Endodermal cell (in vitro differentiated cells): ENCODE results near the gene OPCML. TPM values are rescaled to one million over a fixed set of nuclear protein-coding genes. Genes with fewer than 3 reads are reported as not detected.

Source experiments
- DNase-seq: peaks from one replicate; pipeline ENCODE4 v3.0.0-alpha.2; 2017
- H3K27ac ChIP-seq: 2 replicates; pipeline ENCODE4 v1.5.1; 2013; ENCODE audit warnings: mild to moderate bottlenecking, low read depth, low read length, moderate library complexity
- H3K27me3 ChIP-seq: 2 replicates; pipeline ENCODE4 v1.6.1; 2013; ENCODE audit warnings: mild to moderate bottlenecking, low read length, moderate library complexity; ENCODE audit not compliant: insufficient read depth, control insufficient read depth, poor library complexity, severe bottlenecking
- H3K36me3 ChIP-seq: 2 replicates; pipeline ENCODE4 v1.7.0; 2013; ENCODE audit warnings: mild to moderate bottlenecking, low read length, moderate library complexity; ENCODE audit not compliant: control insufficient read depth, insufficient read depth
- H3K4me1 ChIP-seq: one replicate; pipeline ENCODE4 v1.7.0; 2013; ENCODE audit warnings: low read length; ENCODE audit not compliant: control insufficient read depth, insufficient read depth
- H3K4me3 ChIP-seq: 2 replicates; pipeline ENCODE4 v1.5.1; 2013; ENCODE audit warnings: mild to moderate bottlenecking, low read length, moderate library complexity
- H3K9ac ChIP-seq: 2 replicates; pipeline ENCODE4 v1.6.1; 2013; ENCODE audit warnings: mild to moderate bottlenecking, low read length, moderate library complexity; ENCODE audit not compliant: poor library complexity, severe bottlenecking; ENCODE audit errors: extremely low read depth
- H3K9me3 ChIP-seq: 2 replicates; pipeline ENCODE4 v1.6.1; 2013; ENCODE audit warnings: mild to moderate bottlenecking, low read length, moderate library complexity; ENCODE audit not compliant: control insufficient read depth
- H3K27ac Mint-ChIP-seq: 2 replicates; pipeline ENCODE4 v1.8.0; 2020; ENCODE audit warnings: mixed read lengths
- H3K27me3 Mint-ChIP-seq: 2 replicates; pipeline ENCODE4 v1.8.0; 2021; ENCODE audit warnings: mild to moderate bottlenecking, mixed read lengths; ENCODE audit not compliant: insufficient read depth
- H3K36me3 Mint-ChIP-seq: 2 replicates; pipeline ENCODE4 v1.8.0; 2020; ENCODE audit warnings: low read depth, mixed read lengths
- H3K4me1 Mint-ChIP-seq: 2 replicates; pipeline ENCODE4 v1.8.0; 2020; ENCODE audit warnings: mixed read lengths
- H3K4me3 Mint-ChIP-seq: 2 replicates; pipeline ENCODE4 v1.8.0; 2020; ENCODE audit warnings: mild to moderate bottlenecking, moderate library complexity, mixed read lengths
- H3K9me3 Mint-ChIP-seq: 2 replicates; pipeline ENCODE4 v1.8.0; 2020; ENCODE audit warnings: mild to moderate bottlenecking, mixed read lengths
- CTCF ChIP-seq: fragments of 200-600 bp; sonication (generic); conservative IDR thresholded peaks from 2 replicates; pipeline ENCODE4 v1.5.0; 2021; ENCODE audit warnings: antibody characterized with exemption, mild to moderate bottlenecking
- WGBS, 2 experiments: methylation state at CpG; one replicate each; pipeline versions ENCODE4 v1.1.5 to v1.1.7; 2013; ENCODE audit warnings: missing lambda C conversion rate in 2 of 2, mixed read lengths in 1 of 2; ENCODE audit not compliant: insufficient coverage in 1 of 2, insufficient read length in 1 of 2; 5-methylcytosine and 5-hydroxymethylcytosine counted together
- total RNA-seq, 2 donors: library from RNA; stranded (reverse); fragmentation: NEBNext Ultra II Directional in 1 of 2; extraction: Animal tissue kit (Norgen Biotek cat#: 25700) in 1 of 2; gene quantifications; 2 replicates in 1 of 2; 3 replicates in 1 of 2; pipeline ENCODE4 v1.2.1, GENCODE V29; 2021

OPCML gene
- total RNA-seq, 2 donors from 2014 or later, result 0.49 to 0.86 TPM

DNA sequence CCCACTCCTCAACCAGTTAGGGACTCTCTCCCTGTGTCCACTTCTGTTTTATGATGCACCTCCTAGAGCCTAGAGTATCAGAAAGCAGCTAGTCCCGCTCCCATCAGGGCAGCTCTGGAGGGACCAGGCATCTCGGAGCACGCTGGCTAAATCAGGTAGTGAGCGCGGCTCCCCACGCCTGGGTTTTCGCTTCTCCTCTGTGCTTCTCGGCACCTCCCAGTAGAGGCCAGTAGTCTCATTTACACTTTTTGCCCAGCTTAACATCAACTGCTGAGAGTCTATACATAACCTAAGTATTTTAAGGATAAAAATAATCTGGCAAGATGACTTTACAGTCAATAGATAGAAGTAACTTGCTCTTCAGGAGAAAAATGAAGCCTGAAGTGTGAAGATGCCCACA is 473.8 kb downstream of the OPCML start:
- Histone ChIP-seq H3K36me3 (no peaks in the 10 kb centered on the region), H3K9ac (no peak overlapping the region), H3K27me3 (peaks cover 33% of the 10 kb centered on the region), H3K9me3 (no peaks in the 10 kb centered on the region), H3K4me1 (peaks cover 8% of the 10 kb centered on the region), H3K27ac (no peak overlapping the region), H3K4me3 (no peak overlapping the region)
- Mint-ChIP-seq H3K4me3 (no peak overlapping the region), H3K27ac (no peak overlapping the region), H3K27me3 (peaks cover 33% of the 10 kb centered on the region), H3K36me3 (no peaks in the 10 kb centered on the region), H3K9me3 (no peaks in the 10 kb centered on the region), H3K4me1 (peaks cover 17% of the 10 kb centered on the region)
- DNase-seq, result peak; percentile 71
- peak; percentile 64 for TF ChIP-seq CTCF
- 60 to 76% methylated on average over 2 to 8 of the region's 8 CpGs for WGBS, 2 experiments

DNA sequence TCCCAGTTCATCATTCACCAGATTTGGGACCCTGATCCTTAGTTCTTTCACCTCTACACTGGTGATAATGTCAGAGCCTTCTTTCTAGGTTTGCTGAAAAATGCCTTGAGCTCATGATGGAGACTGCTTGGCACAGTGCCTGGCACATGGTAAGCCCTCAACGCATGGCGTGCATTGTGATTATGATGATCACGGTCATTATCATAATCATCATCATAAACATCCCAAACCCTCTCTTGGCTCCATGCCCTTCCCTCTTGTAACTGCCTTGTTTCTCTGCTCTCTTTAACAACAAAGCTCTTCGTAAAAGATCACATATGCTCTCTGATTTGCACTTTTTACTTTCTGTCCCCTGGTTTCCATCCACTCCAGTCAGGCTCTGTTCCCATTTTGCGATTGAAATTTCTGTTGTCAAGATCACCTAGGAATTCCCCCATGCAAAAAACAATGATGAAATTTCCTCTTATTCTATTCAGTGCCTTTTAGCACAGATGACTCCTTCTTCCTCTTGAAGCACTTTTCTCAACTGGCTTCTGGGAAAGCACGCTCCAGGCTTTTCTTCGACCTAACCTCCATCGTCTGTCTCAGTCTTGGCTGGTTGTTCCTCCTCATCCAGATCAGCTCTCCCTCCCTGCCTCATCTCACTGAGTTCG is 479.1 kb downstream of the OPCML start:
- TF ChIP-seq CTCF, result no peak
- Histone ChIP-seq H3K9me3 (no peaks in the 10 kb centered on the region), H3K4me1 (peaks cover 6% of the 10 kb centered on the region), H3K4me3 (no peak overlapping the region), H3K27me3 (peaks cover 5% of the 10 kb centered on the region), H3K9ac (no peak overlapping the region), H3K36me3 (no peaks in the 10 kb centered on the region), H3K27ac (no peak overlapping the region)
- Mint-ChIP-seq H3K27ac (no peak overlapping the region), H3K36me3 (no peaks in the 10 kb centered on the region), H3K4me1 (peaks cover 35% of the 10 kb centered on the region), H3K27me3 (peaks cover 21% of the 10 kb centered on the region), H3K9me3 (no peaks in the 10 kb centered on the region), H3K4me3 (no peak overlapping the region)
- DNase-seq, result no peak
- WGBS, 2 experiments, result 86 to 91% methylated on average over 9 of the region's 9 CpGs

DNA sequence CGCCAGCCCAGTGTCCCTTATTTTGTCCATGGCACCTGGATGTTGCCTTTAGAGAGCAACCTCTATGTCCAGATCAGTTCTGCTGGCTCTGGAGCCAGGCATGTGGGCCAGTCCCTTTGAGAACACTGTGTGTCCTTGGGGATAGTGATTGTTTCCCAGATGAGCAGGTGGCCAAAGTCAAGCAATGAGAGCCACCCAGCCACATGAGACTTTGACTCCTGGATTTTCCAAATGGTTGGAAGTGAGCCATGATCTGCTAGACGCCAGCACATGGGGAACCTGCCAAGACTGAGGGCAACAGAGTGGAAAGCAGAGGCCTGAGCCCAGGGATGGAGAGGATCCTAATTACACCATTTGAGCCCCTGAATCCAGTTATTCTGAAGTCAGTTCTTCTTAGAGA is 479.8 kb downstream of the OPCML start:
- Mint-ChIP-seq H3K4me1 (peaks cover 39% of the 10 kb centered on the region), H3K36me3 (no peaks in the 10 kb centered on the region), H3K9me3 (no peaks in the 10 kb centered on the region), H3K27ac (no peak overlapping the region), H3K27me3 (peaks cover 15% of the 10 kb centered on the region), H3K4me3 (no peak overlapping the region)
- Histone ChIP-seq H3K36me3 (no peaks in the 10 kb centered on the region), H3K9ac (no peak overlapping the region), H3K9me3 (no peaks in the 10 kb centered on the region), H3K4me1 (peaks cover 10% of the 10 kb centered on the region), H3K27ac (no peak overlapping the region), H3K4me3 (no peak overlapping the region), H3K27me3 (peaks cover 5% of the 10 kb centered on the region)
- TF ChIP-seq CTCF, result no peak
- 83 to 94% methylated on average over 1 to 2 of the region's 2 CpGs for WGBS, 2 experiments
- no peak for DNase-seq
